GM19238 (cell line): Measurements from ENCODE around the gene CORO1C.

Experiments
- DNase-seq: peaks from one replicate; pipeline ENCODE4 v3.0.0; 2011; ENCODE audit warnings: low spot score; ENCODE audit not compliant: insufficient read length

CORO1C gene

DNA sequence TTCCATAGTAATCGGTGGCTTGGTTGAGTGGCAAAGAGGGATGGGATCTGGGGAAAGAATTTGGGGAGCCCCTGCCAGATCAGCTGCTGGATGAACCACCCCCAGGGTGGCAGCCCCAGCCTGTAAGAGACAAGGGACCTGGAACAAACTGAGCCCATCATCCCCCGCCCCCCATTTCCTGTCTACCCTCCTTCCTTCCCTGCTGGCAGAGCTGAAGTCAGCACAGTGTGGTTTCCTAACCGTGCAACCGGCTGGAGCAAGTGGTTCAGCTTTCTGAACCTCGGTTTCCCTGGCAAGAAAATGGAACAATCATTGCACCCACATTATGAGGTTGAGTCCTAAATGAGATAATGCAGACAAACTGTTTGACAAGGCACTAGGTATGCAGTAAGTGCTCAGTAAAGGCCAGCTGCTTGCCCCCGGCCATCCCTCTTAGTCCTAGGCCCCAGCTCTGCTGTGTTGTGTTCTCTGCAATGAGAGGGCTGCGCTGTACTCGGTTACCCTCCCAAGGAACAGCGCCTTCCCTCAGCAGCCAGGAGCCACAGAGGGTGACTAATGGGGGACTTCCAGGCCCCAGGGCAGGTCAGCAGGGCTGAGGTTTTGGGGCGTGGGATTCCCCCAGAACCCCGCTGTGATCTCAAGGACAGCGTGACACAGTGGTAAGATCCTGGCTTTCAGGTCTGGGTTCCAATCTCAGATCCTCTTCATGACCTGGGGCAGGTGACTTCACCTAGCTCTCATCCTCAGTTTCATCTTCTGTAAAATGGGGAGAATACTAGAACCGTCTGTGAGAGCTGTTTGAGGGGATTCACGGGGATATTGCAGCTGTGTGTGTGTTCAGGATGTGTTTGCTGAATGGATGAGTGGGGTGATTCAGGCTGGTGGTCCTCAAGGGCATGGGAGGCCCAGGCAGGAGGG lies 114.1 kb downstream of the CORO1C start:
- peak; percentile 82 for DNase-seq

DNA sequence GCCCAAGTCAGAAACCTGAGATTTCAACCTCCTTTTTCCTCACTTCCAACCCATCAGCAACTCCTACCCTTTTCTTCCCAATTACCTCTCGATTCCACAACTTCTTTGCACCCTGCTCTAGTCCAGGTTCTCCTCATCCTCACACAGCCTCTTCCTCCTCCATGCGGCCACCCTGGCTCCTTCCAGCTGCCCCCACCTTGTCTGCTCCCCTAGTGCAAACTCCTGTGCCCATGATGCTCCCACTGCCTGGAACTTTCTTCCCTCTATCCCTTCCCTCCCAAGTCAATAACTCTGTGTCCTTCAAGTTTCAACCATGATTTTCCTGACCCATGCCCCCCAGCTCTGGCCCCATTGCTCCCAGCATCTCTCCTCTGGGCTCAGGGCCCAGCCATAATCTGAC lies 115.0 kb downstream of the CORO1C start:
- no peak for DNase-seq

DNA sequence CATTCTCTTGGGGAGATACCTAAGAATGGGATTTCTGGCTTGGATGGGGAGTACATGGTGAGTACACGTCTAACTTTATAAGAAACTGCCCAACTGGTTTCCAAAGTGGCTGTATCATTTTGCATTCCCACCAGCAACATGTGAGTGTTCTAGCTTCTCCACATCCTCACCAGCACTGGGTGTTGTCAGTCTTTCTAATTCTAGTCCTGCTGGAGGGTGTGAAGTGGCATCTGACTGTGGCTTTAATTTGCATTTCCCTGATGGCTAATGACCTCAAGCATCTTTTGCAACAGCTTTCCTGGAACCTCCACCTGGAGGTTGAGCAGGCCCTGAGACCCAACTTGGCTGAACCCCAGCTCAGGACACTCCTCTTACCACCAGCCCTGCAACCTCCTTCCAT lies 115.4 kb downstream of the CORO1C start:
- DNase-seq: no peak

DNA sequence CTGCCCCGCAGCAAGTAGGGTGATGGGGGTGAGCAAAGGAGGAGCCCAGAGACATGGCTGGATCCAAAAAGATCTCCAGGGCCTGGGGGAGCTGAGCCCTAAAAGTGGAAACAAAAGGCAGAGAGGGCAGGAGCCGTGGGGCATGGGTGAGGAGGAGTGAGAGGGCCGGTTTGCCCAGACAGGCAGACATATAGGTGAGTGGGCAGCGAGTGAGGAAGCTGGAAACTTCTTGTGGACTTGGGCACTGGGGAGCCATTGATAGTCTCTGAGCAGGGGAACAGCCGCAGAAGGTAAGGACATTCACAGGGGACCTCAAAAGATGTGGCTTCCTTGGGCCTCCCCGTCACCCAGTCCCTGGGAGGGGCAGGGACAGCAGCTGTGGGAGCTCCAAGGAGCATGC lies 116.7 kb downstream of the CORO1C start:
- no peak for DNase-seq

DNA sequence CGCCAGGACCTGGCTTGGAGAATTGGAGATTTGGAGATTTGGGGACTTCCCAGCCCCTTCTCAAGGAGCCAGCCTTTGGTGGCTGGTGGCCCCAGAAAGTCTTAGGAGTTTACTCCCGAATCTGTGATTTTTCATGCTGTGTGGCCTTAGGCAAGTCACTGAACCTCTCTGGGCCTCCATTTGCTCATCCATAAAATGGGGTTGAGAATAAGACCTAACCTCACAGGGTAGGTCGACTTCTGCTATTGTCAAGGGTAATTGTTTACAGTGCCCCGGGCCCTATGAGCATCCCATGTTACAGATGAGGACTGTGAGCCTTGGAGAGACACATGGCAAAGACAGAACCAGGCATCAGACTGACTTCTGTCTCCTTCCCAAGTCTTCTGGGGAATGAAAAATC lies 117.3 kb downstream of the CORO1C start:
- no peak for DNase-seq

DNA sequence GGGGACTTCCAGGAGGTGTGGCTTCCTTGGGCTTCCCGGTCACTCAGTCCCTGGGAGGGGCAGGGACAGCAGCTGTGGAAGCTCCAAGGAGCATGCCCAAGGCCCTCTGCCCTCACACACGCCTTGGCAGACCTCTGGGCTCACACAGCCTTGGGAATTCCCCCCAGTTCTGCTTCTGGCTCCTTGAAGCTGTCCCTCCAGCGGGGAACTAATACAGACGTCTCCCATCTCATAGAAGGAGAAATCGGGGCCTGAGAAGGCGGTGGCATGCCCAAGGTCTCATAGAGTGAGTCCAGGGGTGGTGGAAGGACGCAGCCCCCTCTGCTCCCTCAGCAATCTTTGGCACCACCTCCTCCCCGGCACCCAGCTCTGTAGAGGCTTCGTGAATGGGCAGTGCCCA lies 117.8 kb downstream of the CORO1C start:
- DNase-seq: no peak

DNA sequence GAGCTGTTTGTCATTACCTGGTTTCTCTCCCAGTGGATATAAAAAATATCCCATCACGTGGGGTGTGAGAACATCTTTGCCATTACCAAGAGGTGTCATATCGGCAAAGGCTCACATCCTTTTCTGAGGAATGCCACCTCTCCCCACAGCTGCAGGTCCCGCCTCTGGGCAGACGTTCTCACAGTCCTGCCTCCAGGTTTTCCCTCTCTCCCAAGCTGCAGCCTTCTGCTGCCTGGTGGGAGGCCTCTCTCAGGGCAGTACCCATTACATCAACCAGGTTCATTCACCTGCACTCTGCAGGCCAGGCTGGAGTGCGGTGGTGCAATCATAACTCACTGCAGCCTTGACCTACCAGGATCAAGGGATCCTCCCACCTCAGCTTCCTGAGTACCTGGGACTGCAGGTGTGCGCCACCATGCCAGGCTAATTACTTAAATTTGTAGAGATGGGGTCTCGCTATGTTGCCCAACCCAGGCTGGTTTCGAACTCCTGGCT lies 118.5 kb downstream of the CORO1C start:
- DNase-seq: no peak

DNA sequence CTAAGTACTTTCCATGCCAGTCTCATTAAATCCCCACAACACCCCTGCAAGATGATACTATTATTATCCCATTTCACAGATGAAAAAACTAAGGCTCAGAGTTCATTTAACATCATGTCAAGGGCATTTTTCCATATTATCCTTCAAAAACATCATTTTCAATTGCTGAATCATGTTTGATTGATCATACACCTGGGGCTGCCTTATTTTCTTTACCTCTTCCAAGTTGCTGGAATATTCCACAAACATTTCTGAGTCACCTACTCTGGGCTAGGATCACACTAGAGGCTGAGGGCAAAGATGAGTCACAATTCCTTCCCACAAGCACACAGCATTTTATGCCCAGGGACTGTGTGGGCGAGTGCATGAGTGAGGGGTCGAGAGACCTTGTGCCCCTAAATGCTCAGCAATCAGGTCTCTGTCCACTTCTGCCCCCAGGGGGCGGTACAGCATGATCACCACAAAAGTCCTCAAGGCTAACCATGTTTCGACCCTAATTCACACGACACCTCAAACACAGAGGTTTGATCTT lies 119.4 kb downstream of the CORO1C start:
- DNase-seq: no peak

DNA sequence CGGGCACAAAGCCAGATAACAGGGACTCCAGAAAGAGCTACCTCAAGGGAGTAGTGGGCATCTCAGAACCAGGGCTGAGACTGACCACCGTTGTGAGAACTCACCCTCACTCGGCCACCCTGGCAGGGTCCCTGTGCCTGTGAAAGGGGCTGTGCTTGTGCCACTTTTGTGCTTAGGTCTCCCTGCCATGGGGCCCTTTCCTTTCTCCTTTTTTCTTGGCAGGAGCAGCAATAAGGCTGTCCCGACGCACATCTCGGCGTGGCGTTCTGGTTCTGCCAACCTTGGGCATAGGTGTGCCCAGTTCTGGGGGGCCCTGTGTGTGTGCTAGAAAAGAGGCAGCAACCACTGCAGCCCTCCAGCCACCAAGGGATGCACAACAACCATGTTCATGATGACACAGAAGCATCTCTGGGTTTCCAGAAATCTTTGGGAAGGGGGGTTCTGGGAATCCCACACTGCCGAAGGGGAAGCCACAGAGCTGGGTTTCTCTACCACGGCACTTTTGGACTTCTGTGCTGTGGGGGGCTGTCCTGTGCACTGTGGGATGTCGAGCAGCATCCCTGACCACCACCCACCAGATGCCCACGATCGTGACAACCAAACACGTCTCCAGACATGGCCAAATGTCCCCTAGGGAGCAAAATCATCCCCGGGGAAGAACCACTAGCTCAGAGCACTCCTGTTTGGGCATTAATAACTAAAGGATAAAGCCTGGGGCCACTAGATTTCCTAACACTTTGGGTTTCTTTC lies 120.3 kb downstream of the CORO1C start:
- DNase-seq: no peak

DNA sequence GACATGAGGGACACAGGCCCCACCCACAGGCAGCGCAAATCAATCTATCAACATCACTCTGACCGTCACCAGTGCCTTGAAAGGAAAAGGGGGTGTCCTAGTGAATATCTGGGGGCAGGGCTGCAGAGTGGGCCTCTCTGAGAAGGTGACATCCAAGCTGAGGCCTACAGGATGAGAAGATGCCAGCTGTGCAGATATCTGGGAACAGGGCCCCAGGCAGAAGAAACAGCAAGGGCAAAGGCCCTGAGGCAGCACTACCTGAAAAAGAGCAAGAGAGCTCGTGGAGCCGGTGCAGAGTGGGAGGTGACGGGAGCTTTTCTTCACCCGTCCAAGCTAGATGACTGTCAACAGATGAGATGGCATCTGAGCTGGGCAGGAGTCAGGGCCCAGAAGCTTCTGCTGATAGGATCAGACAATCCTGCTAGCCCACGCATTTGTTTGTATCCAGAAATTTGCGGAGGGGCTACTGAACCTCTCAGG lies 120.9 kb downstream of the CORO1C start:
- no peak for DNase-seq

DNA sequence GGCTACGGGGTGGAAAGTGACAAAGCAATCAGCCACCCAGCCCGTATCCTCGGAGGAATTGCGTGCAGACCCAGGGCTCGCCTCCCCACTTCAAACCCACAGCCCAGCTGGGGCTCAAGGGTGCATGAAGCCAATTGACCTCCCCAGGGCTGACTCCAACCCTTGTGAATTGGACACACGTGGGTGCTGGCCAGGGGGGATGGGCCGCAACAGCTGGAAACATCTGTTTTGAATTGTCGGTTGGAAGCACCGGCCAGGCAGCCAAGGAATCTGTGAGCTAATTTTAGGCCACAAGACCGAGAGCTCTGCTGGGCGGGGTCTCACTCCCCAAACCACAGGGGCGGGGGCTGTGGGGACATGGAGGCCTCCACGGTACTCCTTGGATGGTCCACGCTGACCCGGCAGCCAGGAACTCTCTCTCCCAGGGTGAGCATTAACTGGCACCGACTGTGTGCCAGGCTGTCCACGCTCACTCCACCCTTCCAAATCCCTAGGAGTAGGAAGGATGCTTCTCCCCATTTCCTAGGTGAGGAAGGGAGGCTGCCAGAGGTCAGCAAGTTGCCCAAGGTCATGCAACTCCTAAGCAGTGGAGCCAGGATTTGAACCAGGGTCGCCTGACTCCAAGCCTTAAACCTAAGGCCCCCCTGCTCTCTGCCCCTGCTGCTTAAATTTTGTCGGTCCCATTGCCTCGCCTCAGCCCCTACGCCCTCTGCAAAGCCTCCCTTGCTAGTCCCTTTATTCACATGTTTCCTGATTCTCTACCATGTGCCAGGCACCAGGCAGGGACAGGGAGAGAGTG lies 121.6 kb downstream of the CORO1C start:
- DNase-seq: peak; percentile 45

DNA sequence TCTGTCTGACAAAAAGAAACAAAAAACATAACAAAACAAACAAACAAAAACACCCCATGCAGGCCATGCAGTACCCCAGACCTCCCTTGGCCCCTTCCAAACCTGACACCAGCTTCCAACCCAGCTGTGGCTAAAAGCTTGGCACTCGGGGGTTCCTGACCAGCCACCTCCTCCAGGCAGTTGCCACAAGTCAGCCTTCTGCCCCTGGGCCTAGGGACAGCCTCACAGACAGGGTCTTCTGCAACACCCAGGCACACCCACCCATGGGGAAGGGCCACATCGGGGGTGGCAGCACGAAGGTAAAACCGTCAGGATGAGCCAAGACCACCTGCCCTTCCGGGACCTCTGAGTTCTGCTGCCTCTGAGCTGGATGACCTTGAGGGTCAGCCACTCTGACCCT lies 122.7 kb downstream of the CORO1C start:
- no peak for DNase-seq

DNA sequence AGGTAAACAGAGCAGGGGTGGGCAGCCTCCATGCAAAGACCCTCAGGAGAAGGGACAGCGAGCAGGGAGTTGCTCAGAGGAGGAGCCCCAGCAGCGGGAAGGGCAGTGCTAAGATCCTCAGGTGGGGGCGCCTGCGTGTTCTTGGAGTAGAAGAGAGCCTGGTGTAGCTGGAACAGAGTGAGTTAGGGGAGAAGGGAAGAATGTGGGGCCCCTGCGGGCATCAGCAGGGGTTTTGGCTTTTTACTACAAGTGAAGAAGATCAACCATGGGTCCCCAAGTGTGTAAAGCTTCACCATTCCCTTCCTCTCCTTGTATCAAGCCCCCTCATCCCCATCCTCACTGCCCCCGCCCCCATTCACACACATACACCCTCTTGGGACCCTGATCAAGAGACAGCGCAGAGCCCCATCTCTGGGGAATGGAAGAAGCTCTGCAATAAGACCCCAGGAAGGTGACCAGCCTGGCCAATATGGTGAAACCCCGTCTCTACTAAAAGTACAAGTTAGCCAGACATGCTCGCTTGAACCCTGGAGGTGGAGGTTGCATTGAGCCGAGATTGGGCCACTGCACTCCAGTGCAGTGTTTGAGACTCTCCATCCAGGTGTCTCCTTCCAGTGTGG lies 123.2 kb downstream of the CORO1C start:
- no peak for DNase-seq

DNA sequence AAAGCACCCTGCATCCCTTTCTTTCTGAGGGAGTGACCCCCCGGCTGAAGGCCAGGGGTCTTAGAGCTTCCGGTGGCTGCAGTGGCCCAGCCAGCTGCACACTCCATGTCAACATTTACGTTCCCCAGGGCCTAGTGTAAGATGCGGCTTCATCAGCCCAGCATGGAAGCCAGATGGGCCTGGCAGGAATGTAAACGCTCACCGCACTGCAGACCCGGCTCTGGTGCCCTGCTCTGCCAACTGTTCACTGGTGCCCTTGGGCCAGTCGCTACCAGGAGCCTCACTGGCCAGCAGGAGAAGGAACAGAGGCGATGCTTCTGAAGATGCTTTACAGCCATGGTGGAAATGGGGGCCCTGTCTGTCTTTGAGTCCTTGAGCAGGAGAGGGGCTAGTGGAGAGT lies 124.8 kb downstream of the CORO1C start:
- DNase-seq: no peak

DNA sequence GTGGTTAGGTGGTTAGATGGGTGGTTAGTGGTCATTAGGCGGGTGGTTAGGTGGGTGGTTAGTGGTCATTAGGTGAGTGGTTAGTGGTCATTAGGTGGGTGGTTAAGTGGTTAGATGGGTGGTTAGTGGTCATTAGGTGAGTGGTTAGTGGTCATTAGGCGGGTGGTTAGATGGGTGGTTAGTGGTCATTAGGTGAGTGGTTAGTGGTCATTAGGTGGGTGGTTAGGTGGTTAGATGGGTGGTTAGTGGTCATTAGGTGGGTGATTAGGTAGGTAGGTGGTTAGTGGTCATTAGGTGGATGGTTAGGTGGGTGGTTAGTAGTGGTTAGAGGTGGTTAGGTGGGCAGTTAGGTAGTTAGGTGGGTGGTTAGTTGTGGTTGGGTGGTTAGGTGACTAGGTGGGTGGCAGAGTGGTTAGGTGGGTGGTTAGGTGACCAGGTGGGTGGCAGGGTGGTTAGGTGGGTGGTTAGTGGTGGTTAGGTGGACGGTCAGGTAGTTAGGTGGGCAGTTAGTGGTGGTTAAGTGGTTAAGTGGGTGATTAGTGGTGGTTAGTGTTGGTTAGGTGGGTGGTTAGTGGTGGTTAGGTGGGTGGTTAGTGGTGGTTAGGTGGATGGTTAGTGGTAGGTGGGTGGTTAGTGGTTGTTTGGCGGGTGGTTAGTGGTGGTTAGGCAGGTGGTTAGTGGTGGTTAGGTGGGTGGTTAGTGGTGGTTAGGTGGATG lies 125.5 kb downstream of the CORO1C start:
- no peak for DNase-seq

DNA sequence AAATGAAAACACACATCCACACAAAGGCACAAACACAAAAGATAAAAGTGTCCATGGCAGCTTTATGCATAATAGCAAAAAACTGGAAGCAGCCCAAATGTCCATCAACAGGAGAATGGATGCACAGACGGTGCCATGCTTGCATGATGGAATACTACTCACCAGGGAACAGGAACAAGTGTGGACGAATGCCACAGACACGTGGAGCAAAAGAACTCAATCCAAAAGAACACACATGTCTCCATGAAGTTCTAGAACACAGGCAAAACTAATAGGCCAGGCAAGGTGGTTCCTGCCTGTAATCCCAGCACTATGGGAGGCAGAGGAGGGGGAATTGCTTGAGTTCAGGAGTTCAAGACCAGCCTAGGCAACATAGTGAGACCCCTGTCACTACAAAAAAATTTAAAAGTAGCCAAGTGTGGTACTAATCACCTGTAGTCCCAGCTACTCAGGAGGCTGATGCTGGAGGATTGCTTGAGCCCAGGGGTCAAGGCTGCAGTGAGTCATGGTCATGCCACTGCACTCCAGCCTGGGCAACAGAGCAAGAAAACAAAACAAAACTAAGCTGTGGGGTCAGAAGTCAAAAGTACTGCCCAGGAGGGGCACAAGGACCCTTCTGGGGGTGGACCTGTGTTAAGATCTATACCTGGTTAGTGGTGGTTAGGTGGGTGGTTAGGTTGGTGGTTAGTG lies 126.2 kb downstream of the CORO1C start:
- no peak for DNase-seq

DNA sequence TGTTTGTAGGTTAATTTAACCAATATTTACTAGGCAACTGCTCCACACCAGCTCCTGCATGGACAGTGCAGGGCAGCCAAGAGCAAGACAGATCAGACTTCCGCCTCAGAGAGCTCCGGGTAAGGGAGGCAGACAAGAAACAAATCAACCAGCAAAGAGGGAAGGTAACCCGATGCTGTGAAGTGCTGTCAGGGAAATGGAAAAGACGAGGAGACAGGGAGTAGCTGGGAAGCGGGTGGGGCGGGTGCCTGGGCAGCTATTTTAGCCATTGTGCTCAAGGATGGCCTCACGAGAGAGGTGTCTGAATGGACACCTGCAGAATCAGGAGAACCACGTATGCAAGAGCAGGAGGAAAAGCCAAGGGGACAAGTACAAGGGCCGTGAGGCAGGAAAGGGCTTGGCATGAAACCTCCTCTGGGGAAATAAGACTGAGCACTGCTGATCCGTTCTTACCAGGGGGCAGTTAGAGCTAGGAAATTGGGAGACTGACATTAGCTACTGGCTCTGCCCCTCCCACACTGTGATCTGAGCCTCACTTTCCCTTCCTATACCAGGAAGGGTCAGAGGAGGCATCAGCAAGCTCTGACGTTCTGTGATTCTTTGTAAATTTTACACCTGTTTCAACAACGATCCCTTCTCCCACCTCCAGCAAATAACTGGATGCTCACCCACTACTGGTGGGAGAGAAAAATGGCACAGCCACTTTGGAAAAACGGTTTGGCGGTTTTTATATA lies 126.9 kb downstream of the CORO1C start:
- DNase-seq: no peak

DNA sequence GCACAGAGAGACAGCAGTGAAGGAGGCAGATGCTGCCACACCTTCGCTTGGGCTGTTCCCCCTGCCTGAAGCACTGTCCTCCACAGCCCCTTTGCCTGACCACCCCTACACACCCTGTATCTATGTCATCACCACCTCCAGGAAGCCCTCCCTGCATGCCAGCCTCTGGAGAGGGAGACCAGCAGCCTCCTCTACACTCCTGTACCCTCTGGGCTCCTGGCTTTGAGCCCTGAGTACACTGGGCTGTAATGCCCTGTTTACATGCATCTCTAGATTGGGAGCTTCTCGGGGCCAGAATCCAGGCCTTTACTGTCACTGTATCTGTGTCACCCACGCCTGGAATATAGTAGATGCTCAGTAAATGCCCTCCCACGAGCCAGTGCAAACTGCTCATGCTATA lies 127.6 kb downstream of the CORO1C start:
- DNase-seq: no peak
